Bronchus fibroblast of lung (primary cell): ENCODE data around the gene NEO1. TPM values are rescaled to one million over a fixed set of nuclear protein-coding genes. Genes with fewer than 3 reads are reported as not detected.

ENCODE experiments used
- total RNA-seq: library from RNA; depleted of rRNA; stranded (reverse); fragments of >200 nt; gene quantifications from 2 replicates; pipeline ENCODE4 v1.2.3, GENCODE V29; 2015

The NEO1 gene, protein sequence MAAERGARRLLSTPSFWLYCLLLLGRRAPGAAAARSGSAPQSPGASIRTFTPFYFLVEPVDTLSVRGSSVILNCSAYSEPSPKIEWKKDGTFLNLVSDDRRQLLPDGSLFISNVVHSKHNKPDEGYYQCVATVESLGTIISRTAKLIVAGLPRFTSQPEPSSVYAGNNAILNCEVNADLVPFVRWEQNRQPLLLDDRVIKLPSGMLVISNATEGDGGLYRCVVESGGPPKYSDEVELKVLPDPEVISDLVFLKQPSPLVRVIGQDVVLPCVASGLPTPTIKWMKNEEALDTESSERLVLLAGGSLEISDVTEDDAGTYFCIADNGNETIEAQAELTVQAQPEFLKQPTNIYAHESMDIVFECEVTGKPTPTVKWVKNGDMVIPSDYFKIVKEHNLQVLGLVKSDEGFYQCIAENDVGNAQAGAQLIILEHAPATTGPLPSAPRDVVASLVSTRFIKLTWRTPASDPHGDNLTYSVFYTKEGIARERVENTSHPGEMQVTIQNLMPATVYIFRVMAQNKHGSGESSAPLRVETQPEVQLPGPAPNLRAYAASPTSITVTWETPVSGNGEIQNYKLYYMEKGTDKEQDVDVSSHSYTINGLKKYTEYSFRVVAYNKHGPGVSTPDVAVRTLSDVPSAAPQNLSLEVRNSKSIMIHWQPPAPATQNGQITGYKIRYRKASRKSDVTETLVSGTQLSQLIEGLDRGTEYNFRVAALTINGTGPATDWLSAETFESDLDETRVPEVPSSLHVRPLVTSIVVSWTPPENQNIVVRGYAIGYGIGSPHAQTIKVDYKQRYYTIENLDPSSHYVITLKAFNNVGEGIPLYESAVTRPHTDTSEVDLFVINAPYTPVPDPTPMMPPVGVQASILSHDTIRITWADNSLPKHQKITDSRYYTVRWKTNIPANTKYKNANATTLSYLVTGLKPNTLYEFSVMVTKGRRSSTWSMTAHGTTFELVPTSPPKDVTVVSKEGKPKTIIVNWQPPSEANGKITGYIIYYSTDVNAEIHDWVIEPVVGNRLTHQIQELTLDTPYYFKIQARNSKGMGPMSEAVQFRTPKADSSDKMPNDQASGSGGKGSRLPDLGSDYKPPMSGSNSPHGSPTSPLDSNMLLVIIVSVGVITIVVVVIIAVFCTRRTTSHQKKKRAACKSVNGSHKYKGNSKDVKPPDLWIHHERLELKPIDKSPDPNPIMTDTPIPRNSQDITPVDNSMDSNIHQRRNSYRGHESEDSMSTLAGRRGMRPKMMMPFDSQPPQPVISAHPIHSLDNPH (N-terminal part only)
- 10.0 and 11.6 TPM in 2 replicates for total RNA-seq

DNA sequence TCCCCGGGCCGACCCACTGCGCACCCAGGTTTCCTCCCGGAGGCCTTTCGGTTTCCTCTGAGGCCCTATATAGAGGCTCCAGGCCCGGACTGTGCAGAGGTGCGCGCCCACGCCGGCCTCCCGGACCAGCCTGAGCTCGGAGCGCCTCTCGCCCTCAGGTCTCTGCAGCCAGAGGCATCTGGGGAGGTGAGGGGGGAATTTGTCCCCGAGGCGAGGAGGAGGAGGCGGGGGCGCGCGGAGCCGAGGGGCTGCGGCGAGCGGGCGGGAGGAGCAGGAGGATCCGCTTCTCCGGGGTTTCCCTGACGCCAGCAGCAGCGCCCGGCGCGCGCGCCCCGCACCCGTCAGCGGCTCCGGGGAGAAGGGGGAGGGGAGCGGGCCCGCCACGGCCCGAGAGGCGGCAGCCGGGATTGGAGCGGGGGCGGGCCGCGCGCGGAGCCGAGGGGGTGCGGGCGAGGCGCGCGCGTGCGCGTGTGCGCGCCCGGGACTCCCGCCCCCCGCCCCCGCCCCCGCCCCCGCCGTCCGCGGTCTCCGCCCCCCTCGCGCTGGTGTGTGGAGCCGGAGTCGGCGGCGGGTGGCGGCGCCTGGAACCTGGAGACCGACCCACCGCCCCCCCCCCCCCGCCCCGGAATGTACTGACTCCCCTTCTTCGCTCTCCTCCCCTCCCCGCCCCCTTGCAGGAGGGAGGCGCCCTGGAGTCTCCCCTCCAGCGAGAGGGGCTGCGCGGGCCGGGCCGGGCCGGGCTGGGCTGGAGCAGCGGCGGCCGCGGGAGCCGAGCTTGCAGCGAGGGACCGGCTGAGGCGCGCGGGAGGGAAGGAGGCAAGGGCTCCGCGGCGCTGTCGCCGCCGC lies at the start of gene NEO1:
TSS of gene NEO1 (plus strand) at position 657 of the 846 bp plus-strand sequence. CDS start 213 bp downstream, outside the sequence.

